ENCODE measurements around the gene EFNA3.
A peak's percentile ranks its signal among the peaks of the same experiment; 100 is the strongest.
"Not testable (repeated sequence)": the region's sequence is repeated elsewhere in the genome, so short reads cannot be mapped to it uniquely, and the experiment has no call there.

EFNA3 gene

GRCh38 chr1:155108296-155108695, 29.7 kb downstream of the EFNA3 start:
- no peak overlapping the region for H3K4me3 ChIP-seq (ENCODE audit: low read depth, low read length)

DNA sequence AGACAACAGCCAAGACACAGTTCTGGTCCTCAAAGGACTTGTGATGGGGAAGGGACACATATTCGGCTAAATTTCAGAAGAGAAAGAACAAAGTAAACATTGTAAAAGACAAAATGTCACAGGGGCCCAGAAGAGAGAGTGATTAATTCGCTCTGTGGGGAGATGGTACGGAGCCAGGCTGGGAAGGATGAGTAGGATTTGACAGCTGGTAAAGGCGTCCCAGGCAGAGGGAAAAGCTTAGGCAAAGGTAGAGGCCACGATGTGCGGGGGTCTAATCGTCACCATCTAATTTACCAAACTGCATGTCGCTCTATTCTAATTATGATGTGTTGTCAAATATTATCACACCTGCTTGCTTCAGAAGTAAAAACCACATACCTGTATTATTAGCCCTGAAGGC, 31.7 kb downstream of the EFNA3 start:
- no peak overlapping the region for H3K4me3 ChIP-seq (ENCODE audit: low read depth, low read length)

DNA sequence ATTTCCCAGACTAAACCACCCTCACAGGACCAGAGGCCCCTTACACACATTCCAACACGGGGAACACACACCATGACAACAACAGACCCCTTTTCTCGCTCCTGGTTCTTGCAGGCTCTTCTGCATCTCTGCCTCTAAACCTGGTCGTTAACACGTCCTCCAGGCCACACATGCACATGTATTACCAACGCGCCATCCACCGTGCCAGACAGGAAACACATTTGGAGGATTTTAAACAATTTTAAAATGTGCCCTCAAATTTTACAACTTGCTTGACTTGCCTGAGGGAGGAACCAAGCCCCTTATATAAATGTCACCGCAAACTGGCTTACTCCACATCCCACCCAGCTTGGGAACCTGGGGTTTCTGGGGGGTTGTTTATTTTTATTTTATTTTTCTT, 32.2 kb downstream of the EFNA3 start:
- H3K4me3 ChIP-seq (ENCODE audit: low read depth, low read length) = no peak overlapping the region

GRCh38 chr1:155113450-155113980, 34.9 kb downstream of the EFNA3 start:
- H3K4me3 ChIP-seq (ENCODE audit: low read depth, low read length) = no peak overlapping the region

DNA sequence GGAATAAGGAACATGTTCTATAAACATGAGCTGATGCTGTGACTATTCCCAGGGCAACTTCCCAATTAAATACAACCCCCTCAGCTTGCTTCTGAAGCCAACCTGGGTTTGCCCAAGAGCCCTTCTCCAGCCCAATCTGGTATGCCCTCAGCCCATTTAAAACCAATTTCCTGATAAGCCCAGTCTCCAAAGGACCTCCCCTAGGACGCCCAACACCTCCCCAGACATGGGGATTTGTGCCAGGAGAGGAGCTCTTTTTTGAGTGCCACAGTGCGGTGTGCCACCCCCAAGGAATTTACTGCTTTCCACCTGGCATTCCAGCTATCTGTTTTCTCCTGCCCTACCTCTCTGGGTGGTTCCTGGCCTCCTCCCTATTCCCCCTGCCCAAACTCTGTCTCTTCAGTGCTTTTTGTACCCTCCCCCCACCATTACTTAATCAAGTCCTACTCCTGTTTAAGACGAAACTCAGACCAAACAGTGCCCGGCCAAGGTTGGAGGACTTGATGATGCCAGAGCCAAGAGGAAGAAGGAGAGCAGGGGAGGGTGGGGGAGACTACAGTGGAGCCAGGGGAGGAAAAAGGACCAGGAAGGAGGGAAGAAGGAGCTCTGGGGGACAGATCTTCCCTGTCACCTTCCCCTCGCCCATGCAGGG, 37.6 kb downstream of the EFNA3 start:
- H3K4me3 ChIP-seq (ENCODE audit: low read depth, low read length) = no peak overlapping the region

GRCh38 chr1:155117610-155118009, 39.0 kb downstream of the EFNA3 start:
- H3K4me3 ChIP-seq (ENCODE audit: low read depth, low read length) = no peak overlapping the region

- not testable (repeated sequence) for H3K4me3 ChIP-seq (ENCODE audit: low read depth, low read length)
These were observed 39.5 kb downstream of the EFNA3 start for GRCh38 chr1:155118090-155118489.

DNA sequence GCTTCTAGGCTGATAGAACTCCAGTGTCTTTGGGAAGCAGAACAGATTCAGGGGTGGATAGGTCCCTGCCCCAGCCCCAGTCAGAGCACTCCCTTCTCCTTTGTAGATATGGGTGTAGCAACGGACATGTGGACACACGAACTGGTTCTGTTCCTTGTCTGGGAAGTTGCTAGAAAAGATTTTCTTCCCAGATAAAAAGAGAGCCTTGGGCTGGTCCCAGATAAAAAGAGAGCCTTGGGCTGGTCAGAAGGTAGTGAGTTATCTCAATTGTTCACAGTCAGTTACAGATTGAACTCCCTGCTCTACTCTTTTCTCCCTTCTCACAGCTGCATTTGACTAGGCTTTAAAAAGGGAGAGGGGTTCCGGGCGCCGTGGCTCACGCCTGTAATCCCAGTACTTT, 41.6 kb downstream of the EFNA3 start:
- H3K4me3 ChIP-seq (ENCODE audit: low read depth, low read length) = no peak overlapping the region

- no peak overlapping the region for H3K4me3 ChIP-seq (ENCODE audit: low read depth, low read length)
These were observed 42.6 kb downstream of the EFNA3 start for GRCh38 chr1:155121249-155121648.

GRCh38 chr1:155122308-155122707, 43.7 kb downstream of the EFNA3 start:
- no peak overlapping the region for H3K4me3 ChIP-seq (ENCODE audit: low read depth, low read length)

GRCh38 chr1:155123801-155124200, 45.2 kb downstream of the EFNA3 start:
- H3K4me3 ChIP-seq (ENCODE audit: low read depth, low read length) = no peak overlapping the region

- no peak overlapping the region for H3K4me3 ChIP-seq (ENCODE audit: low read depth, low read length)
These were observed 46.1 kb downstream of the EFNA3 start for GRCh38 chr1:155124503-155125463.

DNA sequence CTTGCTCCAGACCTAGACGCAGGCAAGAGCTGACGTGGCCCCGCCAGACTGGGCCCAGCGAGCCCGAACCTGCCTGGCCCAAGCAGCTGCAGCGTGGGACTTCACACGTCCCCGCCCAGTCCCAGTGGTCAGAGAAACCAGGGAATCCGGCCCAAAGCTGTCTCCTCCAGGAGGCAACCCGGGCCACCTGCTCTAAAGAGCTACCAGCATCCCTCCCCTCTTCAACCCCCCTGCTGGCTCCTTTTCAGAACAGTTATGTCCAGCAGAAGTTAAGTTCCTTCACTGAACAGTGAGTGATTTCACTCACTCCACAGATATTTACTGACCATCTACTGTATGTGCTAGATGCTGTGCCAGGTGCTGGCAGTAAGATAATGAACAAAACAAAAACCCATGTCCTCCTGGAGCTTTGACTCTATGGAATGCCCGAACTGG, 46.9 kb downstream of the EFNA3 start:
- no peak overlapping the region for H3K4me3 ChIP-seq (ENCODE audit: low read depth, low read length)

GRCh38 chr1:155125946-155126555, 47.4 kb downstream of the EFNA3 start:
- H3K4me3 ChIP-seq (ENCODE audit: low read depth, low read length) = peak overlapping the region; percentile 57

DNA sequence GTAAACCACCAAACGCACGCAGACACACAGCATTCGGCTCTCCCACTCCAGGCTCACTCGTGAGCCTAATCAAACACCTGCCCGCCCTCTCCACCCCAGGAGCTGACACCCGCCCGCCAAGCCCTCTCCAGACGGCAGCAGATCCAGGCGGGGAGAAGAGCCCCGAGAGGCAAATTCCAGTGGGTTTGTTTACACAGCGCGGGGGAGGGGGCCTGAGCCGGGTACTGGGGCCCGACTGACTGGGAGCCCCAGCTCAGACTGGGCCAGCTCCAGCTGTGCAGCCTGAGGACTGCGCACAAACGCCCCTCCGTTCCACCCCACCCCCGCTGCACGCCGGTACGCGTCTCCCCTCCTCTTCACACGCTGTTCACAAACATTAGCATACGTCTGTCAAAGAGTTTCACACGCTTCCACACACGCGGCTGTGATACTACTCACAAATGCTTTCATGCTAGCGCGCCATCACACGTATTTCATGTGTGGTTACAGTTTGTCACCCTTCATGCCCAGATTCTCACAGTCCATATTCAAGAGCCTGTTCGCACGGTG, 48.0 kb downstream of the EFNA3 start:
- peak overlapping the region; percentile 57 for H3K4me3 ChIP-seq (ENCODE audit: low read depth, low read length)

GRCh38 chr1:155127105-155127966, 48.7 kb downstream of the EFNA3 start, which contains the start of gene EFNA1:
Gene EFNA1 (plus strand): TSS chr1:155127876. CDS start chr1:155127978, 102 bp downstream.
- peak within 1 kb of the TSS; percentile 57 for H3K4me3 ChIP-seq (ENCODE audit: low read depth, low read length)

DNA sequence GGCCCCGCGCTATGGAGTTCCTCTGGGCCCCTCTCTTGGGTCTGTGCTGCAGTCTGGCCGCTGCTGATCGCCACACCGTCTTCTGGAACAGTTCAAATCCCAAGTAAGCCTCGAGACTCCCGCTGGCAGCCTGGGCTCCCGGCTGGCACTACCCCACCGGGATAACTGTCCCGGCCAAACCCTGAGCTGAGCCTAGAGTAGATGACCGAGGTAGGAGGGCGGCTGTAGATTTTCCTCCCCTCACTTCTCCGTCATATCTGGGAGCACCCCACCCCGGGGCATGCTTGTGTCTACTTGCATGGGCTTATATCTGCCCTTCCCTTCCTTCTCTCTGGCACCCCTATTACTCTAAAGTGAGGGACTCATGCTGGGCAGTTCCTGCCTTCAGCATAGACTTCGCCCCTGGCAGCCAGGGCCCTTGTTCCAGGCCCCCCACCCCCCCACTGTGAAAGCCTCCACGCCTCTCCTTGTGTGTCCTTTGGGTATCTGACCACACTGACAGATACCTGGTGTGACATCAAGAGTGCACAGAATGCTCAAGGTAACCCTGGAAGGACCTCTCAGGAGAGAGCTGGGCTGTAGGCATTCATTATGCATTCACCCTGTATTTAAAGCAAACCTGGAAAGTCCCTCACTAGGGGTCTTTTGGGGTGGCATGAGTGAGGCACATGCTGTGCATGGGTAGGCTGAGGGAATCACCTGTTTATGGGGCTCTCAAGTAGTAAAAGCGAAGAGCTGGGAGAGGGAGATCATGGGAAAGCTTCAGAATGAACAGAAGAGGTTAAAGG, 49.5 kb downstream of the EFNA3 start:
- peak overlapping the region; percentile 35 for H3K4me3 ChIP-seq (ENCODE audit: low read depth, low read length)

DNA sequence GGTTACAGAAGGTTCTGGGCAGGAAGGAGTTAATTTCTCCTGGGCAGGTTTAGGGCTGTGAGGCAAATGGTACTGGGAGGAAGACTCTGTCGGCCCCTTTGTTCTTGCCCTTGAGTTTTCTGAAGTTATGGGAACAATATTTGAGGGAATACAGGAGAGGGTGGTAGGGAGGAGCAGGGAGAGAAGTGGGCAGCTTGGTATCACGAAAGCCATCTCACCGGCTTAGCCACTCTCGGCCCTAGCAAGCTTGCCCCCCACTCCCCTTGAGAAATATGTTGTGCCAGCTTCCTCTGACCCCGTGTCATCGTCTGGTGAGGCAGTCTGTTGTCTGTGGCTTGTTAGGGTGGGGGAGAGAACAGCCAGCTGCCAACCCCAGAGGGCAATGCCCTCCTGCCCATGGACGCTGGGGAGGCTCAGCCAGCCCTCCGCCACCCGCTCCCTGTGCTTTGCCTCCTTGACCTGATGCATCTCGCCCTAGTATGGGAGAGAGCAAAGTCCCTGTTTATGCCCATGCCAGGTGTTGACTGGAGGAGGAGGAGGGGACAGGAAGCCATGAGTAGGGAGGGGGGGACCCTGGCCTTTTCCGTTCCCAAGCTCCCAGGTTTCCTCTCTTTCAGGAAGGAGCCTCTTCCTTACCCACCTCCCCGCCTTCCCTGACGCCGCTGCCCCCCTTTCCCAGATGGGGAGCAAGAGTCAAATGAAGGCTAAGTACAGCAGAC, 50.3 kb downstream of the EFNA3 start:
- H3K4me3 ChIP-seq (ENCODE audit: low read depth, low read length) = peak overlapping the region; percentile 13
